ENCODE measurements around the gene SBF2. TPM values are rescaled to one million over a fixed set of nuclear protein-coding genes. Genes with fewer than 3 reads are reported as not detected.

The SBF2 gene
- total RNA-seq, 4 donors from 2014 or later = 42.3 to 106 (median 45.3) TPM

GRCh38 chr11:9899676-9900075 is 394.3 kb downstream of the SBF2 start:
- TF ChIP-seq EP300 (IDR thresholded peaks at IDR 0.05) (no peak), POLR2A (IDR thresholded peaks at IDR 0.05) (no peak), POLR2AphosphoS5 (IDR thresholded peaks at IDR 0.05) (no peak), CTCF (IDR thresholded peaks at IDR 0.05) (no peak)
- H3K27me3 ChIP-seq = no peaks in the 10 kb centered on the region
- no peak overlapping the region for H3K4me3 ChIP-seq
- no peaks in the 10 kb centered on the region for H3K9me3 ChIP-seq
- DNase-seq (ENCODE audit: low spot score in 2 of 2) = no peak
- WGBS = 90% methylated on average over 1 of the region's 1 CpG
- peaks cover 15% of the 10 kb centered on the region for H3K36me3 ChIP-seq
- H3K27ac ChIP-seq = no peak overlapping the region
- H3K4me1 ChIP-seq = no peaks in the 10 kb centered on the region

- no peaks in the 10 kb centered on the region for H3K9me3 ChIP-seq
- peaks cover 30% of the 10 kb centered on the region for H3K36me3 ChIP-seq
- DNase-seq (ENCODE audit: low spot score in 2 of 2) = no peak
- no peak overlapping the region for H3K4me3 ChIP-seq
- H3K27me3 ChIP-seq = no peaks in the 10 kb centered on the region
- no peaks in the 10 kb centered on the region for H3K4me1 ChIP-seq
- no peak overlapping the region for H3K27ac ChIP-seq
- WGBS = 95% methylated on average over 2 of the region's 2 CpGs
- TF ChIP-seq CTCF (IDR thresholded peaks at IDR 0.05) (no peak), POLR2A (IDR thresholded peaks at IDR 0.05) (no peak), POLR2AphosphoS5 (IDR thresholded peaks at IDR 0.05) (no peak), EP300 (IDR thresholded peaks at IDR 0.05) (no peak)
These were observed 397.1 kb downstream of the SBF2 start for GRCh38 chr11:9896902-9897301.

GRCh38 chr11:9895006-9895405 is 399.0 kb downstream of the SBF2 start:
- TF ChIP-seq EP300 (IDR thresholded peaks at IDR 0.05) = no peak
- TF ChIP-seq CTCF (IDR thresholded peaks at IDR 0.05) = no peak
- no peak for TF ChIP-seq POLR2A (IDR thresholded peaks at IDR 0.05)
- no peak for TF ChIP-seq POLR2AphosphoS5 (IDR thresholded peaks at IDR 0.05)

GRCh38 chr11:9893474-9893873 is 400.5 kb downstream of the SBF2 start:
- TF ChIP-seq POLR2A (IDR thresholded peaks at IDR 0.05) = no peak
- no peak for TF ChIP-seq EP300 (IDR thresholded peaks at IDR 0.05)
- TF ChIP-seq POLR2AphosphoS5 (IDR thresholded peaks at IDR 0.05) = no peak
- TF ChIP-seq CTCF (IDR thresholded peaks at IDR 0.05) = no peak
- no peaks in the 10 kb centered on the region for H3K4me1 ChIP-seq
- H3K36me3 ChIP-seq = peaks cover 30% of the 10 kb centered on the region
- H3K4me3 ChIP-seq = no peak overlapping the region
- H3K9me3 ChIP-seq = no peaks in the 10 kb centered on the region
- no peaks in the 10 kb centered on the region for H3K27me3 ChIP-seq
- no peak overlapping the region for H3K27ac ChIP-seq
- no peak for DNase-seq (ENCODE audit: low spot score in 2 of 2)
- 80% methylated on average over 2 of the region's 2 CpGs for WGBS

More at GRCh38 chr11:9895006-9895405, 399.0 kb downstream of the SBF2 start:
- Histone ChIP-seq H3K36me3 (peaks cover 30% of the 10 kb centered on the region), H3K4me3 (no peak overlapping the region), H3K27me3 (no peaks in the 10 kb centered on the region), H3K27ac (no peak overlapping the region), H3K4me1 (no peaks in the 10 kb centered on the region), H3K9me3 (no peaks in the 10 kb centered on the region)
- 86% methylated on average over 1 of the region's 1 CpG for WGBS
- no peak for DNase-seq (ENCODE audit: low spot score in 2 of 2)

GRCh38 chr11:9888938-9889337 is 405.1 kb downstream of the SBF2 start:
- no peaks in the 10 kb centered on the region for H3K9me3 ChIP-seq
- H3K27ac ChIP-seq = no peak overlapping the region
- 89% methylated on average over 1 of the region's 1 CpG for WGBS
- peaks cover 7% of the 10 kb centered on the region for H3K36me3 ChIP-seq
- DNase-seq (ENCODE audit: low spot score in 2 of 2) = no peak
- TF ChIP-seq POLR2A (IDR thresholded peaks at IDR 0.05) (no peak), EP300 (IDR thresholded peaks at IDR 0.05) (no peak), POLR2AphosphoS5 (IDR thresholded peaks at IDR 0.05) (no peak), CTCF (IDR thresholded peaks at IDR 0.05) (no peak)
- no peaks in the 10 kb centered on the region for H3K4me1 ChIP-seq
- no peaks in the 10 kb centered on the region for H3K27me3 ChIP-seq
- H3K4me3 ChIP-seq = no peak overlapping the region
